ENCODE results near the gene ATOSB. TPM values are rescaled to one million over a fixed set of nuclear protein-coding genes. Genes with fewer than 3 reads are reported as not detected.

ATOSB gene
- total and polyA plus RNA-seq, 9 of the 15 experiments (the other 6 are each of a cell fraction or from before 2014, with no cell fraction given), result 0.45 to 8.0 (median 4.2) TPM

- in situ Hi-C loops (cut with MboI) (no loop called here), intact Hi-C loops (cut with micrococcal nuclease) (no loop called here)
- Histone ChIP-seq H3K4me1 (replicated peaks in 1 of 2; ENCODE audit: control insufficient read depth in 2 of 2, insufficient read depth in 2 of 2, low read length in 2 of 2) (peaks cover 47 to 48% of the 10 kb centered on the region in 2 experiments), H3K9me3 (replicated peaks; ENCODE audit: control insufficient read depth, insufficient read depth, low read depth, low read length) (no peaks in the 10 kb centered on the region), H3K27me3 (ENCODE audit: control insufficient read depth in 2 of 2, insufficient read depth in 2 of 2, low read length in 2 of 2) (no peaks in the 10 kb centered on the region), H4K20me1 (replicated peaks; ENCODE audit: control insufficient read depth, insufficient read depth, low read length) (no peaks in the 10 kb centered on the region; the same call in 1 of the 2 replicates), H3K79me2 (ENCODE audit: control insufficient read depth, insufficient read depth, low read length) (peaks cover 45% of the 10 kb centered on the region), H3K27ac (ENCODE audit: extremely low read depth, low read depth, low read length) (peak overlapping the region; percentile 82), H3K9me1 (ENCODE audit: control insufficient read depth, insufficient read depth, low read length) (no peaks in the 10 kb centered on the region), H2AFZ (ENCODE audit: low read depth, low read length) (no peak overlapping the region), H3K4me3 (peak overlapping the region; percentile 65; the same call in 1 of the 2 replicates), H3K4me2 (ENCODE audit: insufficient read depth, low read length) (peak overlapping the region; percentile 82), H3K36me3 (ENCODE audit: control insufficient read depth, insufficient read depth, low read length) (peaks cover 25% of the 10 kb centered on the region; the same call in 2 of the 3 replicates), H3K9ac (ENCODE audit: insufficient read depth in 1 of 2, low read depth in 2 of 2, low read length in 2 of 2) (peak overlapping the region; percentile 31 to 66; a peak in 3 of 4 replicates)
- ATAC-seq, result no peak
- FAIRE-seq, result peak; percentile 62
- CTCF ChIA-PET (ENCODE audit: low intra/inter-chr PET ratio), result interaction anchor here (0.6 kb wide), 1 partner anchor 387 kb away, joined by 3 read pairs; no protein-coding TSS in a partner anchor
- TF ChIP-seq NFE2 (IDR thresholded peaks at IDR 0.05; ENCODE audit: low read depth) (0 out of 2 replicates have a peak, but pooled peaks have one; percentile 14), FOSL1 (tag; conservative IDR thresholded peaks at IDR 0.05) (no peak), STAT5A (IDR thresholded peaks at IDR 0.05; ENCODE audit: borderline replicate concordance, low read length) (no peak), SIRT6 (IDR thresholded peaks at IDR 0.05; ENCODE audit: low read depth, low read length) (no peak), THRB (CRISPR knock-in tag; conservative IDR thresholded peaks at IDR 0.05) (no peak), TFAP4 (CRISPR knock-in tag; IDR thresholded peaks at IDR 0.05; ENCODE audit: borderline replicate concordance) (peak; percentile 43; the same call in 1 of the 2 replicates), AFF1 (IDR thresholded peaks at IDR 0.05; ENCODE audit: low read depth in 1 of 2, partially characterized antibody in 2 of 2) (peak in 1 of 2 experiments; percentile 68), ZNF584 (CRISPR knock-in tag; IDR thresholded peaks at IDR 0.05; ENCODE audit: low read depth) (no peak), ZNF445 (CRISPR knock-in tag; IDR thresholded peaks at IDR 0.05; ENCODE audit: low read depth) (no peak), ZNF316 (IDR thresholded peaks at IDR 0.05) (0 out of 2 replicates have a peak, but pooled peaks have one; percentile 5), GABPB1 (CRISPR knock-in tag; IDR thresholded peaks at IDR 0.05) (no peak)
- peak in 1 of 4 experiments; percentile 23 for DNase-seq (ENCODE audit: extremely low read depth in 1 of 4, low spot score in 3 of 4)
- POLR2A ChIA-PET, result interaction anchor here (0.6 kb wide), 1 partner anchor 44 kb away, joined by 3 read pairs; no protein-coding TSS in a partner anchor
- BruUV-seq (replicated peaks), result no TSS peak
- WGBS (ENCODE audit: insufficient coverage, low coverage, missing lambda C conversion rate), result 21% methylated on average over 2 of the region's 3 CpGs
Measured at GRCh38 chr9:35110327-35110761, 5.3 kb downstream of the ATOSB start.
